Mesendoderm (in vitro differentiated cells): ENCODE results near the gene SOCS7.

Experiments used
- DNase-seq: peaks from one replicate; pipeline ENCODE4 v3.0.0; 2013
- H2AK5ac ChIP-seq: 2 replicates; pipeline ENCODE4 v1.6.1; 2013; ENCODE audit warnings: low read length, inconsistent platforms
- H2BK120ac ChIP-seq: 2 replicates; pipeline ENCODE4 v1.6.1; 2013; ENCODE audit warnings: low read depth, mild to moderate bottlenecking, low read length, moderate library complexity, mixed read lengths
- H2BK15ac ChIP-seq: replicated peaks from 2 replicates; pipeline ENCODE4 v1.6.1; 2013; ENCODE audit warnings: low read depth, mild to moderate bottlenecking, moderate library complexity
- H2BK5ac ChIP-seq: 2 replicates; pipeline ENCODE4 v1.6.1; 2013; ENCODE audit warnings: low read length, inconsistent platforms
- H3K18ac ChIP-seq: 2 replicates; pipeline ENCODE4 v1.6.1; 2013; ENCODE audit warnings: mild to moderate bottlenecking, low read length, mixed read lengths
- H3K23ac ChIP-seq: one replicate; pipeline ENCODE4 v1.6.1; 2013; ENCODE audit warnings: low read length
- H3K27ac ChIP-seq: 2 replicates; pipeline ENCODE4 v1.5.1; 2013; ENCODE audit warnings: low read depth, mild to moderate bottlenecking, inconsistent platforms, low read length, moderate library complexity
- H3K27me3 ChIP-seq: 2 replicates; pipeline ENCODE4 v1.6.1; 2013; ENCODE audit warnings: low read length, control low read depth, mild to moderate bottlenecking, inconsistent platforms; ENCODE audit not compliant: insufficient read depth, poor library complexity
- H3K36me3 ChIP-seq: 2 replicates; pipeline ENCODE4 v1.6.1; 2013; ENCODE audit warnings: low read length, inconsistent platforms; ENCODE audit not compliant: control insufficient read depth, insufficient read depth
- H3K4ac ChIP-seq: one replicate; pipeline ENCODE4 v1.6.1; 2013; ENCODE audit warnings: low read depth, mild to moderate bottlenecking, low read length, moderate library complexity
- H3K4me1 ChIP-seq: 2 replicates; pipeline ENCODE4 v1.6.1; 2013; ENCODE audit warnings: low read depth, low read length, inconsistent platforms; ENCODE audit not compliant: control insufficient read depth
- H3K4me2 ChIP-seq: 2 replicates; pipeline ENCODE4 v1.6.1; 2013; ENCODE audit warnings: low read length
- H3K4me3 ChIP-seq: 2 replicates; pipeline ENCODE4 v1.5.1; 2013; ENCODE audit warnings: mild to moderate bottlenecking, low read length
- H3K56ac ChIP-seq: one replicate; pipeline ENCODE4 v1.6.1; 2013; ENCODE audit warnings: low read length
- H3K79me1 ChIP-seq: 2 replicates; pipeline ENCODE4 v1.6.1; 2013; ENCODE audit warnings: low read length, inconsistent platforms
- H3K79me2 ChIP-seq: 2 replicates; pipeline ENCODE4 v1.6.1; 2013; ENCODE audit warnings: mild to moderate bottlenecking, low read length; ENCODE audit not compliant: control insufficient read depth, insufficient read depth
- H3K9ac ChIP-seq: 2 replicates; pipeline ENCODE4 v1.6.1; 2013; ENCODE audit warnings: low read length, inconsistent platforms
- H4K5ac ChIP-seq: one replicate; pipeline ENCODE4 v1.6.1; 2013; ENCODE audit warnings: low read length
- H4K8ac ChIP-seq: one replicate; pipeline ENCODE4 v1.6.1; 2013; ENCODE audit warnings: low read depth, mild to moderate bottlenecking, control low read depth, low read length, moderate library complexity
- WGBS: extraction: QIAGEN DNeasy Blood & Tissue Kit; methylation state at CpG from one replicate; pipeline ENCODE4 v1.1.7; 2013; ENCODE audit warnings: low lambda C conversion rate, missing lambda C conversion rate; ENCODE audit not compliant: insufficient coverage; ENCODE audit errors: extremely low coverage; 5-methylcytosine and 5-hydroxymethylcytosine counted together

The SOCS7 gene

DNA sequence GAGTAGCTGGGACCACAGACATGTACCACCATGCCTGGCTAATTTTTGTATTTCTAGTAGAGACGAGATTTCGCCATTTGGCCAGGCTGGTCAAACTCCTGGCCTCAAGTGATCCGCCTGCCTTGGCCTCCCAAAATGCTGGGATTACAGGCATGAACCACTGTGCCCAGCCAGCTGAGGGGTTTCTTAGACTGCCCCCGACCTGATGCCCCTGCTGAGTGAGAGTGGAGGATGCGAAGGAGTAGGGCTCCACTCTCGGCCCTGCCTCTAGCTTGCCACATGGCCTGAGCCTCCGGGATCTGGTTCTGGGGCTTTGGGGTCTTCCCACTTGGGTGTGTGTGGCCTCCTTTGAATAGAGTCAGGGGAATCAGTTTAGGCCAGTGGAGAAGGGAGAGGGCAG lies 18.9 kb upstream of the SOCS7 start:
- no peak overlapping the region for H3K4me3 ChIP-seq
- no peak overlapping the region for H2AK5ac ChIP-seq
- no peak for DNase-seq
- no peaks in the 10 kb centered on the region for H3K4me1 ChIP-seq
- H4K8ac ChIP-seq: no peak overlapping the region
- H3K4ac ChIP-seq: no peak overlapping the region
- no peak overlapping the region for H2BK15ac ChIP-seq
- H3K4me2 ChIP-seq: no peak overlapping the region
- no peaks in the 10 kb centered on the region for H3K36me3 ChIP-seq
- no peak overlapping the region for H3K23ac ChIP-seq
- no peak overlapping the region for H3K56ac ChIP-seq
- H3K27ac ChIP-seq: no peak overlapping the region
- H2BK5ac ChIP-seq: no peak overlapping the region
- no peak overlapping the region for H2BK120ac ChIP-seq
- no peaks in the 10 kb centered on the region for H3K79me1 ChIP-seq
- no peak overlapping the region for H3K9ac ChIP-seq
- H3K18ac ChIP-seq: no peak overlapping the region
- no CpG with 5 or more reads among the region's 7 CpGs for WGBS
- H3K27me3 ChIP-seq: no peaks in the 10 kb centered on the region
- H4K5ac ChIP-seq: no peak overlapping the region
- H3K79me2 ChIP-seq: no peaks in the 10 kb centered on the region

DNA sequence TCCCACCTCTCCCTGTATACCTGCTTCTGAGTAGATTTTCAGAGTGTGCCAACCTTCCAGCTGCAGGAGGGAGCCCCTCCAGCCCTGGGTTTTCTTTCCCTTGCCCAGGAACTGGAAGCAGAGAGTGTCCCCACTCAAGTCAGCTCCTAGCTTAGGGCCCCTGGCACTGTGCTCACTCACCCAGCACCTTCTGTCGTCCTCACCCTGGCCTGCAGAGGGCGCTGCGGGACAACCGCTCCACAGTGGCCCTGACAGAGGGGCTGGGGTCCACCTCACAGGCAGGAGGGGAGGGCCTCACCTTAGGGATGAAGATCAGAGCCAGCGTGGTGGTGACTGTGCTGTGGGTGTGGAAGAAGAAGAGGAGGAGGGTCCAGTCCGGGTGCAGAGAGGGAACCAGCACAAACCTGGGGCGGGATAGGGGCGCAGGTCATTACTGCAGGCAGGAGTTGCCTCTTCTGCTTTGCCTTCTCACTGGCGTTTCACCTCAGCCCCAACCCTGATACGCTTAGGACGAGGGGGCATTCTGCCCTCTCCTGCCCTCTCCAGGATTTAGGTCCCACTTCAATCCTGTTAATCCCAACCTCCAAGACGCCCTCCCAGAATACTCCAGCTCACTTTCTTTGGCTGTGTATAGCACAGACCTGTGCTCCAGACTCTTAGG lies 17.9 kb upstream of the SOCS7 start:
- Histone ChIP-seq H4K8ac (no peak overlapping the region), H3K27ac (no peak overlapping the region), H2BK15ac (no peak overlapping the region), H3K36me3 (no peaks in the 10 kb centered on the region), H2BK120ac (no peak overlapping the region), H3K18ac (no peak overlapping the region), H3K79me1 (no peaks in the 10 kb centered on the region), H3K4me1 (no peaks in the 10 kb centered on the region), H3K79me2 (no peaks in the 10 kb centered on the region), H2BK5ac (no peak overlapping the region), H3K4ac (no peak overlapping the region), H3K56ac (no peak overlapping the region), H4K5ac (no peak overlapping the region), H3K9ac (no peak overlapping the region), H3K4me3 (no peak overlapping the region), H3K27me3 (no peaks in the 10 kb centered on the region), H2AK5ac (no peak overlapping the region), H3K4me2 (no peak overlapping the region), H3K23ac (no peak overlapping the region)
- peak; percentile 71 for DNase-seq
- no CpG with 5 or more reads among the region's 12 CpGs for WGBS

DNA sequence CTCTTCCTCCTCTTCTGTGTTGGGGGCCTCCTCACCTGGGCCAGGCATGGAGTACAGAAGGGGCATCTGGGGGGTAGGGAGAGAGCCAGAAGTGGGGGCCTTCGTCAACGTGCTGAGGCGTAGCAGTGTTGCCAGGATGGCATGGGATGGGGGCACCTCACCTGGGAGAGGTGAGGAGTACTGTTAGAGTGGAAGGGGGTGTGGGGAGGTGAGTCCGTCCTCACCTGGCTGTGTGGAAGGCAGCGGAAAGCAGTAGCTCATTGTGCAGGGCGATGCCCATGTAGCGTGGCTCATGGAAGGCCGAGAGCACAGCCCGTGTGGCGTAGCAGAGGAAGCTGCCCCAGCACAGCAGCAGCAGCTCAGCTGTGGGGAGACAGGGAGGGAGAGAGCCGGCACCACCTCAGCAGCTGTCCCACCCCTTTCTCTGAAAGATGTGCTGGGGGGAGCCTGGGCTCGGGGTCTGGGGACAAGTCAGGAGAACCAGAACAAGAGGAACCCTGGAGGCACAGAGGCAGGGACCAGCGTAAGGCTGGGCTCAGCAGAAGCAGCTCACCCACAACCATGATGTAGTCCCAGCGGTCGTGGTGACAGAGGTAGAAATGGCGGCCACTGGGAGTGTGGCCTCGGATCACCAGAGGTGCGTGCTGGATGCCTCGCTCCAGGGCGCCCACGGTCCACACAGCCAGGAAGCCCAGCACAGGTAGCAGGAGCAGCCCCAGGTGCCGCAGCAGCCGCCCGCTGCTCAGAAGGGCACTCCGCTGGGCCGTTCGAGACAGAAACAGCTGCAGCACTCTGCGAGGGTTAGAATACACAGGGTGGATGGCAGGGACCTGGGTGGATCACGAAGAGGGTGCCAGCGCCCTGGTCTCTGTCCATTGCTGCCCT lies 16.9 kb upstream of the SOCS7 start:
- H3K27me3 ChIP-seq: no peaks in the 10 kb centered on the region
- H4K5ac ChIP-seq: no peak overlapping the region
- H3K36me3 ChIP-seq: no peaks in the 10 kb centered on the region
- H4K8ac ChIP-seq: no peak overlapping the region
- no peaks in the 10 kb centered on the region for H3K79me1 ChIP-seq
- no peak overlapping the region for H3K9ac ChIP-seq
- no peak overlapping the region for H2BK15ac ChIP-seq
- H3K4me3 ChIP-seq: no peak overlapping the region
- no CpG with 5 or more reads among the region's 30 CpGs for WGBS
- H3K56ac ChIP-seq: no peak overlapping the region
- H3K27ac ChIP-seq: no peak overlapping the region
- H3K18ac ChIP-seq: no peak overlapping the region
- H3K4me1 ChIP-seq: no peaks in the 10 kb centered on the region
- no peak overlapping the region for H3K23ac ChIP-seq
- no peak overlapping the region for H3K4ac ChIP-seq
- no peak overlapping the region for H2BK5ac ChIP-seq
- no peak overlapping the region for H2AK5ac ChIP-seq
- no peak for DNase-seq
- H3K79me2 ChIP-seq: no peaks in the 10 kb centered on the region
- H3K4me2 ChIP-seq: no peak overlapping the region
- H2BK120ac ChIP-seq: no peak overlapping the region

DNA sequence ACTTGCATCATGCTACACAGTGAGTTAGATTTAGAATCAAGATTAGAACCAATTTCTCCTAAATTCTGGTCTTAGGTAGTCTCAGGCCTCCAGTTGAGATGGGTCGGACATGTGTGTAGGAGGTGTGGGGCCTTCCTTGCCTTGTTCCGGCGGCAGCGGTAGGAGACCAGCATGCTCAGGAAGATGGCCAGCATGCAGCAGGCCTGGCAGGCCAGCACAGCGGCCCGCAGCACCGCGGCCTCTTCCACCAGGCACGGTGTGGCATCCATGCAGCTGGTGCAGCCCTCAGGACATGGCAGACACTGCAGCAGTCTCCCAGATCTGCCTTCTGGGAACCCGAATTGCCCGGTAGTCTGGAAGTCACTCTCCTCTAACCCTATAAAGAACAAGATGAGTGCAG lies 14.8 kb upstream of the SOCS7 start:
- no peak for DNase-seq
- no peaks in the 10 kb centered on the region for H3K4me1 ChIP-seq

DNA sequence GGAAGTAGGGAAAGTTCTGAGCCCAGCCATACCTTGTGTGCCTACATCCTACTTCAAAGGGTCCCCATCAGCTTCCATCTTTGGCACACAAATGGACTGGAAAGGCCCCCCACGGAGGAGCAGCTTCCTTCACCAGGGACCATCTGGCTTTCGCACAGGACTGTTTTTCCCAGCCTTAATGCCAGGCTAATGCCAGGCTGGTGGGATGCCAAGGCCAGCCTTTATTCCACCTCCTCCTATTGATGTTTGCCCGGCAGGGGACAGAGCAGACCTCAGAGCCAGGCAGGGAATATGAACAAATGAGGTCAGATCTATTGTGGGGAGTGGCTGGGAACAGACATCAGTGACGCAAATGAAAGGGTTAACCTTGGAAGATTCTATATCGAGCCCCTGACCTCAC lies 13.6 kb upstream of the SOCS7 start:
- H2BK15ac ChIP-seq: no peak overlapping the region
- no peak for DNase-seq
- no peak overlapping the region for H3K4me3 ChIP-seq
- no peak overlapping the region for H2AK5ac ChIP-seq
- no peak overlapping the region for H3K18ac ChIP-seq
- no peaks in the 10 kb centered on the region for H3K36me3 ChIP-seq
- no peak overlapping the region for H3K27ac ChIP-seq
- H3K23ac ChIP-seq: no peak overlapping the region
- H3K4me2 ChIP-seq: no peak overlapping the region
- H3K27me3 ChIP-seq: no peaks in the 10 kb centered on the region
- no CpG with 5 or more reads among the region's 5 CpGs for WGBS
- no peak overlapping the region for H3K56ac ChIP-seq
- H3K4ac ChIP-seq: no peak overlapping the region
- H2BK120ac ChIP-seq: no peak overlapping the region
- H3K79me1 ChIP-seq: no peaks in the 10 kb centered on the region
- H3K4me1 ChIP-seq: no peaks in the 10 kb centered on the region
- H3K9ac ChIP-seq: no peak overlapping the region
- no peak overlapping the region for H2BK5ac ChIP-seq
- H4K8ac ChIP-seq: no peak overlapping the region
- no peaks in the 10 kb centered on the region for H3K79me2 ChIP-seq
- no peak overlapping the region for H4K5ac ChIP-seq

More for the DNA sequence above, 14.8 kb upstream of the SOCS7 start:
- H3K27ac ChIP-seq: no peak overlapping the region
- no peak overlapping the region for H3K23ac ChIP-seq
- H3K18ac ChIP-seq: no peak overlapping the region
- no peak overlapping the region for H3K4me2 ChIP-seq
- no peaks in the 10 kb centered on the region for H3K36me3 ChIP-seq
- no peak overlapping the region for H2BK120ac ChIP-seq
- H3K9ac ChIP-seq: no peak overlapping the region
- H2BK5ac ChIP-seq: no peak overlapping the region
- no peak overlapping the region for H2AK5ac ChIP-seq
- H3K56ac ChIP-seq: no peak overlapping the region
- no peaks in the 10 kb centered on the region for H3K79me2 ChIP-seq
- H2BK15ac ChIP-seq: no peak overlapping the region
- no peak overlapping the region for H3K4me3 ChIP-seq
- no CpG with 5 or more reads among the region's 11 CpGs for WGBS
- H3K4ac ChIP-seq: no peak overlapping the region
- H3K79me1 ChIP-seq: no peaks in the 10 kb centered on the region
- no peak overlapping the region for H4K8ac ChIP-seq
- H4K5ac ChIP-seq: no peak overlapping the region
- H3K27me3 ChIP-seq: no peaks in the 10 kb centered on the region
